ENCODE measurements around the gene PHF12.

Gene PHF12

DNA sequence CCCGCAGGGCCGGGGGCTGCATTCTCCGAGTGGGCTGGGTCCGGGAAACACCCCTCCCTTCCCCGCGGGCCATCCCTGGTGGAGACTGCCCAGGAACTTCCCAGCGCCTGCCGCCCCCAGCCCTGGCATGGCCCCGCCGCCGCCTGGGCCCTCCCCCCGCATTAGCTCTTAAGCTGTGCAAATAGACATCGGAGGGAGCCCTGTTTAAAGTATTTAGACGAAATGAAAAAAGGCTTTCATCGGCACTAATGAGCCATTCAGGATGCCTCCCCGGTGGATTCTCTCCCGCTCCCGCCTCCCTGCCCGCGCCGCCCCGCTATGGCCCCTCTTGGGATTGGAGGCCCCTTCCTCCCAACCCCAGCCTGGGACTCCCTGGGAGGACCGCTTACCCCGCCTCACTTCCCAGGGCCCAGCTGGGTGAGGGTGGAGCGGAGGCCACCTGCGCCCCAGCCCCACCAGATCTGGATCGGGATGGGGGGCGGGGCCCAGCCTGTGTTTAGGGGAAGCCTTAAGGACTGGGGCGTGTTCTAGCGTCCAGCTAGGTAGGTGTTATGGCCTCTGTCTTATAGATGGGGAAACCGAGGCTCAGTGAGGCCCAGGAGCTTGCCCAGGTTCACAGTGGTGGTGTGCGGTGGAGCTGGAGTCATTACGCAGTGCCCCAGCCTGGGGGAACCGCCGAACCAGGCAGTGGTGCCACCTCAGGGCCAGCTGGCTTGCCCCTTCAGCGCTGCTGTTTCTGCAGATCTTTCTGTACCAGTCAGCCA, 34.8 kb upstream of the PHF12 start:
- no peaks in the 10 kb centered on the region for H3K36me3 Mint-ChIP-seq (ENCODE audit: low read depth)
- H3K27ac Mint-ChIP-seq = no peak overlapping the region
- no peaks in the 10 kb centered on the region for H3K9me3 Mint-ChIP-seq
- peaks cover 37% of the 10 kb centered on the region for H3K4me1 Mint-ChIP-seq (ENCODE audit: low read depth)
- H3K27me3 Mint-ChIP-seq = peaks cover 30% of the 10 kb centered on the region
- H3K4me3 Mint-ChIP-seq = no peak overlapping the region
- intact Hi-C loops (cut with micrococcal nuclease) = no loop called here

DNA sequence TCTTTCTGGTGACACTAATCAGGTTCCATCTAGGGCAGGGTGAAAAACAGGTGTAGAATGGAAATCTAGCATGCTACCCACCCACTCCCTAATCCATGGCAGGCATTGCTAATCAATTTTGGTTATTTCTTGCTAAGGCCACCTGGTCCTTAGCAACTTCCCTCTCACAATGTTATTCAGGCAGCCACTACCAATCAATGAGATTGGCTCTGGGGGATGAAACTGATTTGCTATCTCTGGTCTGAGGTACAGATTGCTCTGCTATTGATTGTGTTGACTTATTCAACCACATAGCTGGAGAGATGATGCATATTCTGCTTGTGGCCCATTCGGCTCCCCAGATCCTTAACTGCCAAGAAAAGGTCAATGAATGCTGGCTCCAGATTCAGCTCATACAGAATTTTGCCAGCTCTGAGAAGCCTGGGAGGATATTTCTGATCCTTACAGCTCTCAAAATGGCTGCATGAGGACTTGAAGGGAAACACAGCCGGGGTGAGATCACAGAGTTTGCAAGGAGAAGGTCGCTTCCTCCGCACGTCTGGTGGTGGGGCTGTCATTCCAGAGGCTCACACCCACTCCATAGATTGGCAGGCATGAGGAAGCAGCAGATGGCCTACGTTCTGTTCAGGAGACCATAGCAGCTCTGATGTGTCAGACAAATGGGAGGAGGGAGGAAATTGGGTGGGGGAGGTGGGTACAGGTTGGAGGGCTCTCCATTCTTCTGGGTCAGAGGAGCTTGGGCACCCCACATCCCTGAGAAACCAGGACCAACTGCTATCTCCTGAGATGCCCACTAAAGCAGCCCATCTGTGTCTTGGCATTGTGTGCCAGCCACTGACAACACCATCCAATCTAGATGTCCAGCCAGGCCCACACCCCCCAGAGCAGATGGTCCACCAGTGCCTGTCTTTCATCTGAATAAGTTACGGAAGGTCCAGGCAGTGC, 32.2 kb upstream of the PHF12 start:
- Mint-ChIP-seq H3K36me3 (ENCODE audit: low read depth) (no peaks in the 10 kb centered on the region), H3K27ac (peak overlapping the region; percentile 84), H3K4me1 (ENCODE audit: low read depth) (peaks cover 41% of the 10 kb centered on the region), H3K27me3 (peaks cover 26% of the 10 kb centered on the region), H3K4me3 (no peak overlapping the region), H3K9me3 (no peaks in the 10 kb centered on the region)
- intact Hi-C loops (cut with micrococcal nuclease) = no loop called here

DNA sequence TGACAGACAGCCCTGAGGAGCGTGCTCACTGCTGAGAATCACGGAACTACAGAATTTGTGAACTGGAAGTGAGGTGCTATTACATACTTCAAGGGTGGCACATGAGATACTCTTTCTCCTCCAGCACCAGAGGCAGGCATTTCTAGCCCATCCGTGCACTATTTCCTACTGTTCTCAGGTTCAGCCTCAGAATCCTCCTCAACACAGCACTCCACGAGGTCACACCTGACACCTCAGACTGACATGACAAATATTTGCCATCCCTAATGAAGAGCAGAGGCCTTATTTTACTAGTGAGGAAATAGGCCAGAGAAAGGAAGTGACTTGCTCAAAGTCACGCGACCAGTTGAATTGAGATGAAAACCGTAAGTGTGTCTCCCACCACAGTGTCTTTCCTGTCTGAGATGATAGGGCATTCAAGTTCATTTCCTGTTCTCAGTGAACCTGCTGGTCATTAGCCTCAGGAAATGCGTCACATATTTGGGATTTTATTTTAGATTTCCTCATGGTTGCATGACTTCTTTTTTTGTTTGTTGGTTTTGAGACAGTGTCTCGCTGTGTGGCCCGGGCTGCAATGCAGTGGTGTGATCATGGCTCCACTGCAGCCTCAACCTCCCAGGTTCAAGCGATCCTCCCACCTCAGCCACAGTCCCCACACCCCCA, 30.9 kb upstream of the PHF12 start:
- peaks cover 43% of the 10 kb centered on the region for H3K4me1 Mint-ChIP-seq (ENCODE audit: low read depth)
- peak overlapping the region; percentile 4 for H3K4me3 Mint-ChIP-seq

DNA sequence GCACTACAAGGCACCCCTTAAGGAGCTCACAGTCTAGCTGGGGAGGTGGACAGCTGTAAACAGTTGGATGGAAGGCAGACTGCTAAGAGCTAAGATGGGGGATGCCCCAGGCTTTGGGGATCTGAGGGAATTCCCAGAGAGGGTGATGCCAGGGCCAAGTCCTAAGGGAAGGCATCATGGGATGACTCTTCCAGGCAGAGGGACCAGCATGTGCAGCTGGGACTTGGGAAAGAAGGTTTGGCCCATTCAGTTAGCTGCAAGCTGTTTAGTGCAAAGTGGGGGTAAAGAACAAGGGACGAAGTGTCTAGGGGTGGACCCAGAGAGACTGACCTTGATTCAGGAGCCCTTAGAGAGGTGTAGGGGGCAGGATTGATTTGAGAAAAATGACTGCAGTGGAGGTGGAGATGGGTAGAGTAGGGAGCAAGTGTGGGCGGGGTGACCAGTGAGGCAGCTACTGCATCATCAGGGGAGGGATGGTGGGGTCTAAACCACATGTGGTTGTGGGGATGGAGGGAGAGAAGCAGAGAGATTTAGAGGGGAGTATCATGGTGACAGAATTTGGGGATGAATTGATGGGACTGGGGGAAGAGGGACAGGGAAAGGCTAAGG, 27.1 kb upstream of the PHF12 start:
- Mint-ChIP-seq H3K27ac (no peak overlapping the region), H3K9me3 (no peaks in the 10 kb centered on the region), H3K4me1 (ENCODE audit: low read depth) (peaks cover 41% of the 10 kb centered on the region), H3K36me3 (ENCODE audit: low read depth) (no peaks in the 10 kb centered on the region), H3K4me3 (no peak overlapping the region), H3K27me3 (peaks cover 31% of the 10 kb centered on the region)
- intact Hi-C loops (cut with micrococcal nuclease) = no loop called here

More for the DNA sequence above, 30.9 kb upstream of the PHF12 start:
- Mint-ChIP-seq H3K36me3 (ENCODE audit: low read depth) (no peaks in the 10 kb centered on the region), H3K27me3 (peaks cover 31% of the 10 kb centered on the region), H3K9me3 (no peaks in the 10 kb centered on the region), H3K27ac (peak overlapping the region; percentile 84)
- intact Hi-C loops (cut with micrococcal nuclease) = no loop called here

DNA sequence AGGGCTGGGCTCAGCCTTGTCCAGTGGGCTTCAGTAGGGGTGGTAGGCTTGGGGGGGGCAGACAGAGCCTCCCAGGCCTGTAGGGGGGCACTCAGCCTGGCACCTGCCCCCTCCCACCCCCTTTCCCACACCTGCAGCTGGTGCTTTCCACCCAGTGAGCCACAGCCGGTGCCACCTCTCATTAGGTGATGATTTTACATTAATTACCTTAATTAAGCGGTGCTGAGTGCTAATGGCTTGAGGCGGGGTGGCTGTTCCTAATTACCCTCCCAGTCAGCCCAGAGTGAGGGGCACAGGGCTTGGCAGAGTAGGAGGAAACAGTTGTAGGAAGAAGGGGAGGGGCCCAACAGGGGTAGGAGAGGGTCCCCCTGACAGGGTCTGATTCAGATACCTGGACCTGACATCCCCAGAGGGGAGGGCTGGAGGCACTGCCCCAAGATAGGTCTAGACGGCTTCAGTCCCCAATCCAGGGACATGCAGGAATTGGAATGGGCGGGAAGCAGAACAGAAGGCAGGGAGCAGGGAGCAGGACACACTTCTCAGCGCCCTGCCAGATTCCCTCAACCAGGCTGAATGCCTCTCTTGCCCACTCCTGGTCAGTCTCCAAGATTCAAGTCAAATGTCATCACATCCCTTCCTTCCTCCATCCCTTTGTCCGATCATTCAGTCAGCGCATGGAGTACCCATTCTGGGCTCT, 26.5 kb upstream of the PHF12 start:
- Mint-ChIP-seq H3K4me1 (ENCODE audit: low read depth) (peaks cover 38% of the 10 kb centered on the region), H3K4me3 (no peak overlapping the region), H3K27ac (no peak overlapping the region), H3K27me3 (peaks cover 32% of the 10 kb centered on the region), H3K9me3 (no peaks in the 10 kb centered on the region), H3K36me3 (ENCODE audit: low read depth) (no peaks in the 10 kb centered on the region)
- intact Hi-C loops (cut with micrococcal nuclease) = no loop called here

DNA sequence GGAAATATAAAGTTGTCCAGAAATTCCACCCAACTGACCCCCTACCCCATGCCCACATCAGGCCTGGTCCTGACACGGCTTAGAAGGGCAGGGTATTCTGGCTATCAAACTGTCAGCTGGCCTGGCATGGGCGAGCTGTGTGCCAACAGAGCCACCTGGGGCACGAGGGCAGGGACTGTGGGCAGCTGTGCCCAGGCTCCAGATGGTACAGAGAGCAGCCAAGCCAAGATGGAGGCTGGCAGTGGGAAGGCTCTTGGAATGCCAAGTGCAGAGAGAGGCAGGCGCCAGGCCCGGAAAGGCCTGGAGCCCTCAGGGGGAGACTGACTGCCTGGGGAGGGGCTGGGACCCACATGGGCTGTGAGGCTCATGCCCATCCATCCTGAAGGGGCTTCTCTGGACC, 24.3 kb upstream of the PHF12 start:
- Mint-ChIP-seq H3K4me3 (no peak overlapping the region), H3K36me3 (ENCODE audit: low read depth) (no peaks in the 10 kb centered on the region), H3K27me3 (peaks cover 46% of the 10 kb centered on the region), H3K9me3 (no peaks in the 10 kb centered on the region), H3K27ac (no peak overlapping the region), H3K4me1 (ENCODE audit: low read depth) (peaks cover 41% of the 10 kb centered on the region)
- intact Hi-C loops (cut with micrococcal nuclease) = no loop called here

DNA sequence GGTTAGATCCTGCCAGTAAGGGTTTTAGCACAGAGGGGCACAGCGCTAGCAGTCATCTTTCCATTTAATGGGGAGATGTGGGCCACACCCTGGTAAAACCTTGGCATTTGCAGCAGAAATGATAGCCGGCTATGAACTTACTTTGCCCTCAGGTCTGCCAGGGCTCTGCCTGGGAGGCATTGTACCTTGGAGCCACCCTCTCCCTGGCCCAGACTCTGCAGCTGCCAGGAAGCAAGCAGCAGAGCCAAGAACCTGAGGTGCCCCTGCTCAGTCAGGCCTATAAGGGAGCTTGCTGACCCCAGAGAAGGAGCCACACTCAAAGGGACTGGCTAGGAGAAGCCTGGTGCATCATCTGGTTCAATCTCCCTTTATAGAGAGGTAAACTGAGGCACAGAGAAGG, 23.7 kb upstream of the PHF12 start:
- intact Hi-C loops (cut with micrococcal nuclease) = no loop called here
- Mint-ChIP-seq H3K4me3 (no peak overlapping the region), H3K27me3 (peaks cover 50% of the 10 kb centered on the region), H3K9me3 (no peaks in the 10 kb centered on the region), H3K4me1 (ENCODE audit: low read depth) (peaks cover 45% of the 10 kb centered on the region), H3K36me3 (ENCODE audit: low read depth) (no peaks in the 10 kb centered on the region), H3K27ac (no peak overlapping the region)

DNA sequence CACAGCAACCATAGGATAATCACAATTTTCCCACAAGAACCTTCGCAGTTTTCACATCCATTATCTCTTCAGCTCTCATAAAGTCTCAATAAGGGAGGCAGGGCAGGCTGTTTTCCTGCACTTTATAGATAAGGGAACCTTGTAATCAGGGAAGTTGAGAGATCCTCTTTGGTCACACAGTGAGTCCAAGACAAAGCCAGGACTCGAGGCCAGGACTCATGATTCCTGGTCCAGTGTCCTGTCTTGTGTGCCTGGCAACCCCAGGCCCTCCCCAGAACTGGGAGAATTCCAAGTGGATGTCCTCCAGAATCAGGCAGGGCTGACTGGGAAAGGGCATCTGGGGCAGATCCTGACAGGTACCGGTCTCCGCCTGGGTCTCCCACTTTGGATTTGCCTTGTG, 23.1 kb upstream of the PHF12 start:
- Mint-ChIP-seq H3K36me3 (ENCODE audit: low read depth) (no peaks in the 10 kb centered on the region), H3K27ac (no peak overlapping the region), H3K4me1 (ENCODE audit: low read depth) (peaks cover 45% of the 10 kb centered on the region), H3K4me3 (no peak overlapping the region), H3K27me3 (peaks cover 50% of the 10 kb centered on the region), H3K9me3 (no peaks in the 10 kb centered on the region)
- intact Hi-C loops (cut with micrococcal nuclease) = no loop called here

DNA sequence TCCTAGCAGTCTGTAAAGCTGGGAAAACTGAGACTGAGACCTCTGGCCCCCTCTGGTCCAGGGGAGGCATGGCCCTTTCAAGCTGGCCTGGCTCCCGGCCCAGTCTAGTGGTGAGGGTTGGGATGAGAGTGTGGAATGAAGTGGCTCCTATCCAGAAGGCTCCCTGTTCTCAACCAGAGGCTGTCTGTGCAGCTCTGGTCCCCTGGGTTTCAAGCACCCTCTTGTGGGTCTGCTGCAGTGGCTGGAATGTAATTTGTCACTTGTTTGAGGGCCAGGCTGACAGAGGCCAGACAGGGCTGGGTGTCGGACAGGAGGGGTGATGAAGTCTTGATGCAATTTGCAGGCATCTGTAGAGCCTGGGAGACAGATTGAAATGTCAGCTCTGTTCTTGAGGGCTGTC, 22.1 kb upstream of the PHF12 start:
- no peak overlapping the region for H3K4me3 Mint-ChIP-seq
- intact Hi-C loops (cut with micrococcal nuclease) = no loop called here
- no peak overlapping the region for H3K27ac Mint-ChIP-seq
- peaks cover 45% of the 10 kb centered on the region for H3K4me1 Mint-ChIP-seq (ENCODE audit: low read depth)
- no peaks in the 10 kb centered on the region for H3K36me3 Mint-ChIP-seq (ENCODE audit: low read depth)
- peaks cover 45% of the 10 kb centered on the region for H3K27me3 Mint-ChIP-seq
- no peaks in the 10 kb centered on the region for H3K9me3 Mint-ChIP-seq

DNA sequence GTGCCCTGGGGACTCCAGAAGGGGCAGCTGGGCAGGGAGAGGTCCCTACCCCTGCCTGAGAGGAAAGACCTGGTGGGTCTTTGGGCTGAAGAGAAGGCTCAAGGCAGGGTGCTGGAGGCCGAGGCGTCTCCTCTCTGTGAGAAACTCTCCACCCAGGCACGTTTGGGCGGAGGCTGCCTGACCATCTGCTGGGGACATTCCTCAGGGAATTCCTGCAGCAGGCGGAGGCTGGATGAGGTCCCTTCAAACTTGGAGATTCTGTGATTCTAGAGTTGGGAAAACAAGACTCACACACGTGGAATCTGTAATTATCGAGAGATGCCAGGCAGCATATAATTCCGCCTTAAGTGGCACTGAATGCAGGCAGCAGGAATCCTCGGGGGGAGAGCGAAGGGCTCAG, 21.1 kb upstream of the PHF12 start:
- Mint-ChIP-seq H3K4me3 (no peak overlapping the region), H3K4me1 (ENCODE audit: low read depth) (peaks cover 49% of the 10 kb centered on the region), H3K27ac (no peak overlapping the region), H3K36me3 (ENCODE audit: low read depth) (no peaks in the 10 kb centered on the region), H3K9me3 (no peaks in the 10 kb centered on the region), H3K27me3 (peaks cover 37% of the 10 kb centered on the region)
- intact Hi-C loops (cut with micrococcal nuclease) = no loop called here

DNA sequence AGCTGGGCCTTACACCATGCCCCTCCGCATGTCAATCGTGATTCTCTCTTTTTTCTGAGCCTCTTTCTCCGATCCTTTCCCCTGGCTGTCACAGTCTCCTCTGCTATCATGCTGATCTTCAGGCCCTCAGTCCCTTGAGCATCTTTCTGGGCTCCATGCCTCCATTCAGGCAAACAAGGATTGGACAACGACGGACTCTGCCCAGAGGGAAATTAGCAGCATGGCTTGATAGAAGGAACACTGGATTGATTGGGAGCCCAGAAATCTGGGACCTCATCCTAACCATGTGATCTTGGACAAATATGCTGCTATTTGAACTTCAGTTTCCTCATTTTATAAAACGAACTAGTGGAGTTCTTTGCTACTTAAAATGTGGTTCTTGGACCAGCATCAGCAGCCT, 19.6 kb upstream of the PHF12 start:
- Mint-ChIP-seq H3K9me3 (no peaks in the 10 kb centered on the region), H3K4me3 (no peak overlapping the region), H3K27me3 (peaks cover 26% of the 10 kb centered on the region), H3K36me3 (ENCODE audit: low read depth) (no peaks in the 10 kb centered on the region), H3K27ac (no peak overlapping the region), H3K4me1 (ENCODE audit: low read depth) (peaks cover 63% of the 10 kb centered on the region)
- intact Hi-C loops (cut with micrococcal nuclease) = no loop called here

DNA sequence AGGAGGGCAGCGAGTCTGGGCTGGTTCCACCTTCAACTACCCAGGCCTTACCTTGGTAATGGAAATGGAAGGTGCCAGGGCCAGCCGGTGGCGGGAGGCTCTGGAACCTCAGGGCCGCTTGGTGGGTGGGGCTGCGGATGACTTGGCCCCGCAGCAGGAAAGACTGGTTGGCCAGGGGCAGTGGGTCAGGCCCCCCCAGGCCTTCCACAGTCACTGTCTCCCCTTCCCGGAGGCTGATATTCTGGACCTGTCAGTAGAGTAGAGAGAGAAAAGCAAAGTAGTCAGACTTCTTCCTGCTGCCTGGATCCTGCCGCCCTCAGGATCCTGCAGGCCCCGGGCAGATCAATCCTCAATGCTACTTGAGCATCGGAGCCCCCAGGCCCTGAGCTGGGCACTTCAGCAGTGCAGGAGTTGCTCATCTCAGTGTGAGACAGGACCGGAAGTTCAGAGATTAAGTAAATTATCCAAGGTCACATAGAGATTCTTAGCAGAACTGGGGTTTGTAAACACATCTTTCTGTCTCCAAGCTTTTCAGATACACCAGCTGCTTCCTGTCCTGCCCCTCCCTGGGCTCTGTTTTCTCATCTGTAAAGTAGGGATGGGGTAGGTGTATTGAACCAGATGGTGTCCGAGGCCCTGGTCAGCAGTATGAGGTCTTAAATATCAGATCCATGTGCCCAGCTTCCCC, 18.5 kb upstream of the PHF12 start:
- Mint-ChIP-seq H3K4me3 (no peak overlapping the region), H3K4me1 (ENCODE audit: low read depth) (peaks cover 69% of the 10 kb centered on the region), H3K9me3 (no peaks in the 10 kb centered on the region), H3K27me3 (peaks cover 26% of the 10 kb centered on the region), H3K27ac (no peak overlapping the region), H3K36me3 (ENCODE audit: low read depth) (no peaks in the 10 kb centered on the region)
- intact Hi-C loops (cut with micrococcal nuclease) = no loop called here

DNA sequence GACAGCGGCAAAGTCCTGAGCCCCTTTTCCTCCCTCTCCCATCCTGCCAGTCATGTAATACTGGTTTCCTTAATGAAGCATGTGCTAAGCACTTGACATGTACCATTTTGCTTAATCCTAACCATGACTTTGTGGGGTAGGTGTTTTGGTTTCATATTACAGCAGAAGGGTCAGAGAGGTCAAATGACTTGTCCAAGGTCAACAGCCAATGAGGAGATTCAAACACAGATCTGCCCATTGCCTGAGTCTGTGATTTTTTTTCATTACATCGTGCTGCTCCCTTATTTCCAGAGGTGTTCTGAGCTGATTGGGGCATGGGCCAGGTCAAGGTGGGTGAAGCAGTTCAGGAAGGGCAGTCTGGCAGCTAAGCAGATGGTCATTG, 17.6 kb upstream of the PHF12 start:
- no peak overlapping the region for H3K27ac Mint-ChIP-seq

More for the DNA sequence above, 17.6 kb upstream of the PHF12 start:
- H3K27me3 Mint-ChIP-seq = peaks cover 24% of the 10 kb centered on the region
- intact Hi-C loops (cut with micrococcal nuclease) = no loop called here
- H3K9me3 Mint-ChIP-seq = no peaks in the 10 kb centered on the region
- H3K4me3 Mint-ChIP-seq = no peak overlapping the region
- no peaks in the 10 kb centered on the region for H3K36me3 Mint-ChIP-seq (ENCODE audit: low read depth)
- peaks cover 61% of the 10 kb centered on the region for H3K4me1 Mint-ChIP-seq (ENCODE audit: low read depth)

Data from dendritic cell treated with granulocyte-macrophage colony-stimulating factor and Interleukin-4, amounts not matched to agents 40 ng/mL and 50 ng/mL, for 4 days (primary cell).